Colonic mucosa (tissue), 4 donors: ENCODE measurements around the gene ST3GAL6. TPM values are rescaled to one million over a fixed set of nuclear protein-coding genes. Genes with fewer than 3 reads are reported as not detected.

Source experiments
- DNase-seq: peaks from one replicate; pipeline ENCODE4 v3.0.0-alpha.2; 2020
- H3K27ac ChIP-seq: fragments of 200-600 bp; one replicate; pipeline ENCODE4 v1.8.0; 2021
- H3K27me3 ChIP-seq: fragments of 200-600 bp; one replicate; pipeline ENCODE4 v1.8.0; 2021
- H3K36me3 ChIP-seq: fragments of 200-600 bp; one replicate; pipeline ENCODE4 v1.8.0; 2021
- H3K4me1 ChIP-seq: fragments of 200-600 bp; one replicate; pipeline ENCODE4 v1.8.0; 2021; ENCODE audit warnings: mild to moderate bottlenecking
- H3K4me3 ChIP-seq: fragments of 200-600 bp; one replicate; pipeline ENCODE4 v1.8.0; 2021
- H3K9ac ChIP-seq, 2 donors: one replicate each; pipeline ENCODE4 v1.7.0; 2013; ENCODE audit warnings: control low read depth in 2 of 2, low read depth in 2 of 2, low read length in 2 of 2
- H3K9me3 ChIP-seq: fragments of 200-600 bp; one replicate; pipeline ENCODE4 v1.8.0; 2021
- CTCF ChIP-seq: fragments of 200-600 bp; IDR thresholded peaks from one replicate; pipeline ENCODE4 v1.8.0; 2022; ENCODE audit warnings: antibody characterized with exemption, mild to moderate bottlenecking
- intact Hi-C: fragments of 100-400 bp; cut with DNase I; formaldehyde crosslinking; loops from one replicate; pipeline ENCODE4 v1.14.1; 2022
- total RNA-seq, 2 donors: library from RNA; stranded (reverse); fragmentation: NEBNext Ultra II Directional in 1 of 2; extraction: Animal tissue kit (Norgen Biotek cat#: 25700) in 1 of 2; gene quantifications; one replicate each; pipeline ENCODE4 v1.2.1, GENCODE V29; 2021
- donor health status: healthy.
- donor health status: DM: no; HTN: no; CAD: no.
- donor health status: DM: no; HTN: no; CAD: no.

Gene ST3GAL6
- total RNA-seq, 2 donors from 2014 or later = 2.3 to 2.5 TPM

- no peak for DNase-seq
- intact Hi-C loops = no loop called here
- TF ChIP-seq CTCF = no peak
These were observed 15.2 kb downstream of the ST3GAL6 start for GRCh38 chr3:98778383-98778782.

DNA sequence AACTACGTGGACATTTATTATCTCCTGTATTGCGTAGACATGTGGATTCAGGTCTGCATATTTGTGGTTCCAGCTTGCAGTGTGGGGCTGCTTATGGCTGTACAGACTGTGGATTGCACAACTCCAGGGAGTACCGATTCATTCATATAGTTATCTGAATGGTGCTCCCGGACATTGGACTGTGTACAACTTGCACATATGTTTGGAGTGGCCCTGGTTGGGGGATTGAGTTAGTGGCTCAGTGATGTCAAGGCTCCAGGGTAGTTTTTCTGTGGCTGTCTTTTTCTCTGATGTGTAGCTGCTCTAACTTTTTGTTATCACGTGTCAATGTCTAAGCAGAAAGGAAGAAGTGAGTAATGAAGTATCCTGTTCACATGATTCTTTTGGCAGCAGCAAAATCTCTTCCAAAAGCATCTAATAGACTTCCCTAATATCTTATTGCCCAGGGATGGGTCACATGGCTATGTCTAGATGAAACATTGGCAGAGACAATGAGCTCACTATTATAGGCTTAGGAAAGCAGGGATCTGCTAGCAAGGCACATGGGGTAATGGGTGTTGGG lies 15.8 kb downstream of the ST3GAL6 start:
- Histone ChIP-seq H3K9ac (no peak overlapping the region), H3K27ac (no peak overlapping the region), H3K9me3 (no peaks in the 10 kb centered on the region), H3K4me3 (no peak overlapping the region), H3K4me1 (no peaks in the 10 kb centered on the region), H3K27me3 (no peaks in the 10 kb centered on the region), H3K36me3 (no peaks in the 10 kb centered on the region)
- TF ChIP-seq CTCF = no peak
- intact Hi-C loops = no loop called here
- no peak for DNase-seq

More at GRCh38 chr3:98778383-98778782, 15.2 kb downstream of the ST3GAL6 start:
- no peak overlapping the region for H3K9ac ChIP-seq
- H3K27me3 ChIP-seq = no peaks in the 10 kb centered on the region
- no peaks in the 10 kb centered on the region for H3K9me3 ChIP-seq
- H3K4me3 ChIP-seq = no peak overlapping the region
- no peaks in the 10 kb centered on the region for H3K36me3 ChIP-seq
- no peak overlapping the region for H3K27ac ChIP-seq
- no peaks in the 10 kb centered on the region for H3K4me1 ChIP-seq

GRCh38 chr3:98779541-98780335 lies 16.6 kb downstream of the ST3GAL6 start:
- TF ChIP-seq CTCF = no peak
- no peak overlapping the region for H3K9ac ChIP-seq

DNA sequence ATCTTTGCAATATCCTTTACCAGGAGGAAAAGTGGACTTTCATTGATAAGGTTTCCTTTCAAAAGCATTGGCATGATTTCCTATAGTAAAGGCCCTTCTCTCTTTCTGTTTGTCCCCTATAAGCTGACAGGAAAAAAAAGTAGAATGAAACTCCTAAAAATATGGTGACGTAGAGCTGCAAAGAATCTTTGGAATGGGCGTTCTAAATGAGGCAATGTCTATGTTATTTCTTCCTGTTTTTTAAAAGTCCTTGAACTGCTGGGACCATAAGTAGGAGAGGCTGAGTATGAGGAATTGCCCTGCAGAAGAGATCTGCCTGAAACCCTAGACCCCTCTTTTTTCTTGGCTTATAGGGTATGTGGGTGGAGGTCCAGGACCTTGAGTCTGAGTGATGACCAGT lies 17.2 kb downstream of the ST3GAL6 start:
- no peak for DNase-seq
- no peak overlapping the region for H3K9ac ChIP-seq
- intact Hi-C loops = no loop called here
- no peak overlapping the region for H3K27ac ChIP-seq
- no peaks in the 10 kb centered on the region for H3K27me3 ChIP-seq
- no peak overlapping the region for H3K4me3 ChIP-seq
- no peaks in the 10 kb centered on the region for H3K9me3 ChIP-seq
- H3K36me3 ChIP-seq = no peaks in the 10 kb centered on the region
- TF ChIP-seq CTCF = no peak
- H3K4me1 ChIP-seq = no peaks in the 10 kb centered on the region

More at GRCh38 chr3:98779541-98780335, 16.6 kb downstream of the ST3GAL6 start:
- H3K27me3 ChIP-seq = no peaks in the 10 kb centered on the region
- H3K9me3 ChIP-seq = no peaks in the 10 kb centered on the region
- DNase-seq = no peak
- H3K4me3 ChIP-seq = no peak overlapping the region
- H3K36me3 ChIP-seq = no peaks in the 10 kb centered on the region
- H3K4me1 ChIP-seq = no peaks in the 10 kb centered on the region
- H3K27ac ChIP-seq = no peak overlapping the region
- intact Hi-C loops = no loop called here

DNA sequence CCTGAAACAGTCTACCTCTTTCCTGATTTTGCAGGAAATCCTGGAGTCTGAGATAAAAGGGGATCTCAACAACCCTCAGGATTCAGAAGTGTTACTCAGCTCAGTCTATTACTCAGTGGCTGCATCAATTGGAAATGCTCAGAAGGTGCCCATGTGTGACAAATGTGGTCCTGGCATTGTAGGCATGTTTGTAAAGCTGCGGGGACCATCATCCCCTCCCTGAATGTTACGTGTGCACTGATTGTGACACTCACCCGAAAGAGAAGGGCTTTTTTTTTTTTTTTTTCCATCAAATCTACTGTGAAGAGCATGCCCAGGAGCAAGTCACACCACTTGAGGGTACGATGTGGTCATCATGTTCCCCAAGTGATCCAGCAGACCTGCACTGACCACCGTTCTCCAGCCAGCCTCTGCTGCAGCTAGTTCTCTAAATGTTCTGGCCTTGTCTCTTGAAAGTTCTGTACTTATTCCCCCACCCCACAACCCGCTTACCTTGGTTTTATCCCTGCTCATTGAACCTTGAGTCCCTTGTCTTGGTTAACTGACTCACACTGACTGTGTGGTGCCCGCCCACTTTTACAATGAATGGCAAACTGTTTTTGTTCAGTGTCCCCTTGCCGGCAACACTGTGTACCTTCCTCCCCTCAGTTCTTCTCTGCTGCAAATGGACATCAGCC lies 19.8 kb downstream of the ST3GAL6 start:
- Histone ChIP-seq H3K9me3 (no peaks in the 10 kb centered on the region), H3K4me3 (no peak overlapping the region), H3K4me1 (no peaks in the 10 kb centered on the region), H3K36me3 (no peaks in the 10 kb centered on the region), H3K27ac (no peak overlapping the region), H3K27me3 (no peaks in the 10 kb centered on the region), H3K9ac (no peak overlapping the region)
- TF ChIP-seq CTCF = no peak
- intact Hi-C loops = no loop called here
- no peak for DNase-seq
